GM18868 (cell line): ENCODE data around the gene MAGEC2.

Source experiments
- ATAC-seq: cut with Tn5 transposase; IDR thresholded peaks from one replicate; pipeline ENCODE4 v1.9.1; 2021; ENCODE audit warnings: mild to moderate bottlenecking, moderate library complexity; ENCODE audit not compliant: unreplicated experiment

Gene MAGEC2

GRCh38 chrX:142204522-142205433 lies at the start of gene MAGEC2:
MAGEC2 (minus strand) TSS chrX:142205290; CDS start chrX:142203987, 1,303 bp downstream.
- no peak for ATAC-seq

GRCh38 chrX:142251680-142252079 lies 46.6 kb upstream of the MAGEC2 start:
- no peak for ATAC-seq

GRCh38 chrX:142251202-142251601 lies 46.1 kb upstream of the MAGEC2 start:
- ATAC-seq = no peak

- ATAC-seq = no peak
Measured at GRCh38 chrX:142250502-142250901, 45.4 kb upstream of the MAGEC2 start.

GRCh38 chrX:142249721-142250120 lies 44.6 kb upstream of the MAGEC2 start:
- ATAC-seq = no peak

GRCh38 chrX:142244568-142244967 lies 39.5 kb upstream of the MAGEC2 start:
- ATAC-seq = no peak

GRCh38 chrX:142238536-142238935 lies 33.4 kb upstream of the MAGEC2 start:
- no peak for ATAC-seq

GRCh38 chrX:142233400-142233799 lies 28.3 kb upstream of the MAGEC2 start:
- no peak for ATAC-seq

GRCh38 chrX:142214081-142214480 lies 9.0 kb upstream of the MAGEC2 start:
- no peak for ATAC-seq

GRCh38 chrX:142201113-142201512 lies 4.0 kb downstream of the MAGEC2 start:
- ATAC-seq = no peak

- no peak for ATAC-seq
Measured at GRCh38 chrX:142186103-142186502, 19.0 kb downstream of the MAGEC2 start.

GRCh38 chrX:142184756-142185602 lies 20.1 kb downstream of the MAGEC2 start:
- no peak for ATAC-seq

GRCh38 chrX:142156567-142156966 lies 48.5 kb downstream of the MAGEC2 start:
- no peak for ATAC-seq
